DOHH2 (cell line): ENCODE results near the gene GPR55.
A peak's percentile ranks its signal among the peaks of the same experiment; 100 is the strongest.

Experiments used
- H3F3A ChIP-seq: fragments of 200-600 bp; sonication (generic), shearing (Covaris generic); 2 replicates; pipeline ENCODE4 v1.6.0; 2016; ENCODE audit warnings: antibody characterized with exemption, mild to moderate bottlenecking; ENCODE audit not compliant: control insufficient read depth, insufficient read depth
- H3K27ac ChIP-seq: fragments of 200-600 bp; sonication (generic); 2 replicates; pipeline ENCODE4 v1.5.1; 2014; ENCODE audit warnings: low read depth, mild to moderate bottlenecking, low read length, moderate library complexity
- H3K27me3 ChIP-seq: fragments of 200-600 bp; sonication (generic); 2 replicates; pipeline ENCODE4 v1.6.1; 2014; ENCODE audit warnings: mild to moderate bottlenecking, low read length, mixed read lengths; ENCODE audit not compliant: control insufficient read depth
- H3K36me3 ChIP-seq: fragments of 200-600 bp; sonication (generic); 2 replicates; pipeline ENCODE4 v1.6.1; 2014; ENCODE audit warnings: mild to moderate bottlenecking, low read length, moderate library complexity, mixed read lengths; ENCODE audit not compliant: control insufficient read depth
- H3K4me1 ChIP-seq: fragments of 200-600 bp; sonication (generic); 2 replicates; pipeline ENCODE4 v1.6.1; 2014; ENCODE audit warnings: mild to moderate bottlenecking, low read length, mixed read lengths; ENCODE audit not compliant: control insufficient read depth
- H3K4me2 ChIP-seq: fragments of 200-600 bp; sonication (generic); 2 replicates; pipeline ENCODE4 v1.6.0; 2014; ENCODE audit warnings: mild to moderate bottlenecking, low read length, moderate library complexity
- H3K4me3 ChIP-seq: fragments of 200-600 bp; sonication (generic); 2 replicates; pipeline ENCODE4 v1.5.1; 2014; ENCODE audit warnings: mild to moderate bottlenecking, low read length, mixed read lengths
- H3K79me2 ChIP-seq: fragments of 200-600 bp; sonication (generic); 2 replicates; pipeline ENCODE4 v1.6.1; 2014; ENCODE audit warnings: mild to moderate bottlenecking, low read length, mixed read lengths; ENCODE audit not compliant: control insufficient read depth
- H3K9me2 ChIP-seq: fragments of 200-600 bp; sonication (generic); replicated peaks from 2 replicates; pipeline ENCODE4 v1.6.1; 2014; ENCODE audit warnings: mild to moderate bottlenecking, low read length, mixed read lengths; ENCODE audit not compliant: control insufficient read depth
- H3K9me3 ChIP-seq: fragments of 200-600 bp; sonication (generic); 2 replicates; pipeline ENCODE4 v1.6.1; 2014; ENCODE audit warnings: antibody characterized with exemption, low read length, mixed read lengths; ENCODE audit not compliant: control insufficient read depth, insufficient read depth
- H4K20me1 ChIP-seq: fragments of 200-600 bp; sonication (generic); 2 replicates; pipeline ENCODE4 v1.6.0; 2014; ENCODE audit warnings: low read depth, mild to moderate bottlenecking, antibody characterized with exemption, low read length, moderate library complexity; ENCODE audit not compliant: control insufficient read depth, insufficient read depth
- EZH2phosphoT487 ChIP-seq: fragments of 200-600 bp; sonication (generic); IDR thresholded peaks from 2 replicates; pipeline ENCODE4 v1.6.1; 2017; ENCODE audit warnings: borderline replicate concordance, mild to moderate bottlenecking, antibody characterized with exemption, low read length, moderate library complexity, mixed read lengths
- TF ChIP-seq, protein P1 (sequence below): fragments of 200-600 bp; sonication (generic); IDR thresholded peaks from one replicate; pipeline ENCODE4 v1.5.1; 2014; ENCODE audit warnings: antibody characterized with exemption, mild to moderate bottlenecking, low read depth, low read length; ENCODE audit not compliant: poor library complexity, severe bottlenecking

GPR55 gene

GRCh38 chr2:230942920-230943896, 18.2 kb upstream of the GPR55 start:
- Histone ChIP-seq H3K9me3 (no peaks in the 10 kb centered on the region), H3K4me2 (peak overlapping the region; percentile 16; the same call in 1 of the 2 replicates), H3K9me2 (no peaks in the 10 kb centered on the region), H3K4me3 (0 out of 2 replicates have a peak overlapping the region, but pooled peaks have one; percentile 24), H3K36me3 (no peaks in the 10 kb centered on the region), H3K79me2 (no peaks in the 10 kb centered on the region), H4K20me1 (no peaks in the 10 kb centered on the region), H3K4me1 (peaks cover 5% of the 10 kb centered on the region), H3K27ac (no peak overlapping the region), H3F3A (no peaks in the 10 kb centered on the region), H3K27me3 (peaks cover 28% of the 10 kb centered on the region)
- TF ChIP-seq, protein P1, sequence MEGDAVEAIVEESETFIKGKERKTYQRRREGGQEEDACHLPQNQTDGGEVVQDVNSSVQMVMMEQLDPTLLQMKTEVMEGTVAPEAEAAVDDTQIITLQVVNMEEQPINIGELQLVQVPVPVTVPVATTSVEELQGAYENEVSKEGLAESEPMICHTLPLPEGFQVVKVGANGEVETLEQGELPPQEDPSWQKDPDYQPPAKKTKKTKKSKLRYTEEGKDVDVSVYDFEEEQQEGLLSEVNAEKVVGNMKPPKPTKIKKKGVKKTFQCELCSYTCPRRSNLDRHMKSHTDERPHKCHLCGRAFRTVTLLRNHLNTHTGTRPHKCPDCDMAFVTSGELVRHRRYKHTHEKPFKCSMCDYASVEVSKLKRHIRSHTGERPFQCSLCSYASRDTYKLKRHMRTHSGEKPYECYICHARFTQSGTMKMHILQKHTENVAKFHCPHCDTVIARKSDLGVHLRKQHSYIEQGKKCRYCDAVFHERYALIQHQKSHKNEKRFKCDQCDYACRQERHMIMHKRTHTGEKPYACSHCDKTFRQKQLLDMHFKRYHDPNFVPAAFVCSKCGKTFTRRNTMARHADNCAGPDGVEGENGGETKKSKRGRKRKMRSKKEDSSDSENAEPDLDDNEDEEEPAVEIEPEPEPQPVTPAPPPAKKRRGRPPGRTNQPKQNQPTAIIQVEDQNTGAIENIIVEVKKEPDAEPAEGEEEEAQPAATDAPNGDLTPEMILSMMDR: no peak
- no peak for TF ChIP-seq EZH2phosphoT487

- no peaks in the 10 kb centered on the region for H3K9me2 ChIP-seq
- peaks cover 3% of the 10 kb centered on the region; the same call in 1 of the 2 replicates for H3K9me3 ChIP-seq
- no peaks in the 10 kb centered on the region for H4K20me1 ChIP-seq
Measured at GRCh38 chr2:230942371-230942770, 17.3 kb upstream of the GPR55 start.

GRCh38 chr2:230941202-230942180, 16.4 kb upstream of the GPR55 start:
- Histone ChIP-seq H3K27ac (no peak overlapping the region), H3K4me1 (peaks cover 11% of the 10 kb centered on the region), H3F3A (no peaks in the 10 kb centered on the region), H3K79me2 (no peaks in the 10 kb centered on the region), H3K9me2 (no peaks in the 10 kb centered on the region), H3K36me3 (no peaks in the 10 kb centered on the region), H3K9me3 (peaks cover 10% of the 10 kb centered on the region; the same call in 1 of the 2 replicates), H3K27me3 (peaks cover 21% of the 10 kb centered on the region), H4K20me1 (no peaks in the 10 kb centered on the region), H3K4me2 (no peak overlapping the region), H3K4me3 (no peak overlapping the region)
- TF ChIP-seq EZH2phosphoT487: no peak
- TF ChIP-seq, protein P1: no peak

More at GRCh38 chr2:230942371-230942770, 17.3 kb upstream of the GPR55 start:
- no peak overlapping the region for H3K4me2 ChIP-seq
- H3K4me1 ChIP-seq: peaks cover 11% of the 10 kb centered on the region
- H3K27me3 ChIP-seq: peaks cover 24% of the 10 kb centered on the region
- H3F3A ChIP-seq: no peaks in the 10 kb centered on the region
- H3K79me2 ChIP-seq: no peaks in the 10 kb centered on the region
- H3K4me3 ChIP-seq: no peak overlapping the region
- no peak for TF ChIP-seq EZH2phosphoT487
- TF ChIP-seq, protein P1: no peak
- no peak overlapping the region for H3K27ac ChIP-seq
- no peaks in the 10 kb centered on the region for H3K36me3 ChIP-seq
